A549 (cell line): ENCODE data around the gene DCLK1.

Experiments used
- EP300 ChIP-seq, 2 experiments: fragments of >200 bp; sonication (Bioruptor Twin); formaldehyde crosslinking; IDR thresholded peaks; 2 replicates in 1 of 2; 3 replicates in 1 of 2; pipeline ENCODE4 v1.6.1; 2016 to 2017
- ESRRA ChIP-seq: fragments of 150-350 bp; IDR thresholded peaks from 2 replicates; pipeline ENCODE4 v1.6.1; 2014; ENCODE audit warnings: mild to moderate bottlenecking, low read length, borderline replicate concordance
- HOXA7 ChIP-seq: fragments of 250-450 bp; sonication (Bioruptor Pico); IDR thresholded peaks from 2 replicates; pipeline ENCODE4 v1.5.0; 2020; ENCODE audit warnings: mild to moderate bottlenecking, moderate library complexity
- MAZ ChIP-seq: fragments of 150-350 bp; IDR thresholded peaks from 2 replicates; pipeline ENCODE4 v1.6.1; 2014; ENCODE audit warnings: antibody characterized with exemption, low read depth, low read length, borderline replicate concordance
- NFE2L2 ChIP-seq: fragments of 150-350 bp; conservative IDR thresholded peaks from 2 replicates; pipeline ENCODE4 v1.6.1; 2014; ENCODE audit warnings: low read length
- NR3C1 ChIP-seq: fragments of >200 bp; sonication (Bioruptor Twin); formaldehyde crosslinking; IDR thresholded peaks from 3 replicates; pipeline ENCODE4 v1.6.1; 2017
- POLR2AphosphoS2 ChIP-seq: conservative IDR thresholded peaks from 2 replicates; pipeline ENCODE4 v1.6.1; 2012; ENCODE audit warnings: low read length, improper control_type of control experiment, inconsistent platforms
- RAD21 ChIP-seq, 2 experiments: fragments of >200 bp in 1 of 2; sonication (Bioruptor Twin) in 1 of 2; formaldehyde crosslinking in 1 of 2; IDR thresholded peaks in 1 of 2; conservative IDR thresholded peaks in 1 of 2; 2 replicates in 1 of 2; 3 replicates in 1 of 2; pipeline ENCODE4 v1.6.1; 2012 to 2018; ENCODE audit warnings: inconsistent platforms in 1 of 2
- TF ChIP-seq, protein P1 (sequence below): fragments of >200 bp; sonication (Bioruptor Twin); formaldehyde crosslinking; IDR thresholded peaks from 3 replicates; pipeline ENCODE4 v1.5.1; 2016
- TF ChIP-seq, protein P2 (sequence below): IDR thresholded peaks from 2 replicates; pipeline ENCODE4 v1.6.1; 2012

DNA sequence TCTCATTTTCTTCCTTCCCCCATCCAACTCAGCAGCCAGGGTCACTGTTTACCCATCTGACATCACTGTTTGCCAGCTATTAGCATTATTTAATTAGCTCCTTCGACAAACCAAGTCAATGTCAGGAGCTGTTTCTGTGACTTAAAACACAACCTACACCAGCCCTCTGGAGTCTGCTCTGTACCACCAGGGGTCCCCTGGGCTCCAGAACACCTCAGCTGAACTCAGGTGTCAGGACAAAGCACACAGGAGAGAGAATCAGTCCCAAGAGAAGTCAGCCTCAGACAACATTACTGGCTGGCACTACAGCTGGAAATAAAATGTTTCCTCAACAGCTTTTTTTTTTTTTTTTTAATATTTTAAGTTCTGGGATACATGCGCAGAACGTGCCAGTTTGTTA is 45.1 kb downstream of the DCLK1 start:
- no peak for TF ChIP-seq POLR2AphosphoS2
- TF ChIP-seq RAD21 (conservative IDR thresholded peaks at IDR 0.05 in 1 of 2, IDR thresholded peaks at IDR 0.05 in 1 of 2) = no peak
- TF ChIP-seq ESRRA = no peak
- TF ChIP-seq HOXA7 (CRISPR knock-in tag) = no peak
- TF ChIP-seq, protein P1, sequence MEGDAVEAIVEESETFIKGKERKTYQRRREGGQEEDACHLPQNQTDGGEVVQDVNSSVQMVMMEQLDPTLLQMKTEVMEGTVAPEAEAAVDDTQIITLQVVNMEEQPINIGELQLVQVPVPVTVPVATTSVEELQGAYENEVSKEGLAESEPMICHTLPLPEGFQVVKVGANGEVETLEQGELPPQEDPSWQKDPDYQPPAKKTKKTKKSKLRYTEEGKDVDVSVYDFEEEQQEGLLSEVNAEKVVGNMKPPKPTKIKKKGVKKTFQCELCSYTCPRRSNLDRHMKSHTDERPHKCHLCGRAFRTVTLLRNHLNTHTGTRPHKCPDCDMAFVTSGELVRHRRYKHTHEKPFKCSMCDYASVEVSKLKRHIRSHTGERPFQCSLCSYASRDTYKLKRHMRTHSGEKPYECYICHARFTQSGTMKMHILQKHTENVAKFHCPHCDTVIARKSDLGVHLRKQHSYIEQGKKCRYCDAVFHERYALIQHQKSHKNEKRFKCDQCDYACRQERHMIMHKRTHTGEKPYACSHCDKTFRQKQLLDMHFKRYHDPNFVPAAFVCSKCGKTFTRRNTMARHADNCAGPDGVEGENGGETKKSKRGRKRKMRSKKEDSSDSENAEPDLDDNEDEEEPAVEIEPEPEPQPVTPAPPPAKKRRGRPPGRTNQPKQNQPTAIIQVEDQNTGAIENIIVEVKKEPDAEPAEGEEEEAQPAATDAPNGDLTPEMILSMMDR = no peak
- TF ChIP-seq EP300 (IDR thresholded peaks at IDR 0.05) = no peak
- no peak for TF ChIP-seq NR3C1
- no peak for TF ChIP-seq NFE2L2
- TF ChIP-seq MAZ = no peak
- TF ChIP-seq, protein P2, sequence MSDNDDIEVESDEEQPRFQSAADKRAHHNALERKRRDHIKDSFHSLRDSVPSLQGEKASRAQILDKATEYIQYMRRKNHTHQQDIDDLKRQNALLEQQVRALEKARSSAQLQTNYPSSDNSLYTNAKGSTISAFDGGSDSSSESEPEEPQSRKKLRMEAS = no peak
